DOHH2 (cell line): Measurements from ENCODE around the gene KPNB1.

Experiments used
- H3F3A ChIP-seq: fragments of 200-600 bp; sonication (generic), shearing (Covaris generic); 2 replicates; pipeline ENCODE4 v1.6.0; 2016; ENCODE audit warnings: antibody characterized with exemption, mild to moderate bottlenecking; ENCODE audit not compliant: control insufficient read depth, insufficient read depth
- H3K27ac ChIP-seq: fragments of 200-600 bp; sonication (generic); 2 replicates; pipeline ENCODE4 v1.5.1; 2014; ENCODE audit warnings: low read depth, mild to moderate bottlenecking, low read length, moderate library complexity
- H3K27me3 ChIP-seq: fragments of 200-600 bp; sonication (generic); 2 replicates; pipeline ENCODE4 v1.6.1; 2014; ENCODE audit warnings: mild to moderate bottlenecking, low read length, mixed read lengths; ENCODE audit not compliant: control insufficient read depth
- H3K36me3 ChIP-seq: fragments of 200-600 bp; sonication (generic); 2 replicates; pipeline ENCODE4 v1.6.1; 2014; ENCODE audit warnings: mild to moderate bottlenecking, low read length, moderate library complexity, mixed read lengths; ENCODE audit not compliant: control insufficient read depth
- H3K4me1 ChIP-seq: fragments of 200-600 bp; sonication (generic); 2 replicates; pipeline ENCODE4 v1.6.1; 2014; ENCODE audit warnings: mild to moderate bottlenecking, low read length, mixed read lengths; ENCODE audit not compliant: control insufficient read depth
- H3K4me2 ChIP-seq: fragments of 200-600 bp; sonication (generic); 2 replicates; pipeline ENCODE4 v1.6.0; 2014; ENCODE audit warnings: mild to moderate bottlenecking, low read length, moderate library complexity
- H3K4me3 ChIP-seq: fragments of 200-600 bp; sonication (generic); 2 replicates; pipeline ENCODE4 v1.5.1; 2014; ENCODE audit warnings: mild to moderate bottlenecking, low read length, mixed read lengths
- H3K79me2 ChIP-seq: fragments of 200-600 bp; sonication (generic); 2 replicates; pipeline ENCODE4 v1.6.1; 2014; ENCODE audit warnings: mild to moderate bottlenecking, low read length, mixed read lengths; ENCODE audit not compliant: control insufficient read depth
- H3K9me2 ChIP-seq: fragments of 200-600 bp; sonication (generic); replicated peaks from 2 replicates; pipeline ENCODE4 v1.6.1; 2014; ENCODE audit warnings: mild to moderate bottlenecking, low read length, mixed read lengths; ENCODE audit not compliant: control insufficient read depth
- H3K9me3 ChIP-seq: fragments of 200-600 bp; sonication (generic); 2 replicates; pipeline ENCODE4 v1.6.1; 2014; ENCODE audit warnings: antibody characterized with exemption, low read length, mixed read lengths; ENCODE audit not compliant: control insufficient read depth, insufficient read depth
- H4K20me1 ChIP-seq: fragments of 200-600 bp; sonication (generic); 2 replicates; pipeline ENCODE4 v1.6.0; 2014; ENCODE audit warnings: low read depth, mild to moderate bottlenecking, antibody characterized with exemption, low read length, moderate library complexity; ENCODE audit not compliant: control insufficient read depth, insufficient read depth
- CTCF ChIP-seq: fragments of 200-600 bp; sonication (generic); IDR thresholded peaks from one replicate; pipeline ENCODE4 v1.5.1; 2014; ENCODE audit warnings: antibody characterized with exemption, mild to moderate bottlenecking, low read depth, low read length; ENCODE audit not compliant: poor library complexity, severe bottlenecking
- EZH2phosphoT487 ChIP-seq: fragments of 200-600 bp; sonication (generic); IDR thresholded peaks from 2 replicates; pipeline ENCODE4 v1.6.1; 2017; ENCODE audit warnings: borderline replicate concordance, mild to moderate bottlenecking, antibody characterized with exemption, low read length, moderate library complexity, mixed read lengths

KPNB1 gene

GRCh38 chr17:47708864-47709541, 59.3 kb downstream of the KPNB1 start:
- H3K4me3 ChIP-seq: no peak overlapping the region
- peaks cover 28% of the 10 kb centered on the region for H3K4me1 ChIP-seq
- H3K27ac ChIP-seq: no peak overlapping the region
- H4K20me1 ChIP-seq: no peaks in the 10 kb centered on the region; the same call in 1 of the 2 replicates
- H3K36me3 ChIP-seq: no peaks in the 10 kb centered on the region
- H3K9me2 ChIP-seq: no peaks in the 10 kb centered on the region
- peaks cover 7% of the 10 kb centered on the region; the same call in 1 of the 2 replicates for H3K27me3 ChIP-seq
- H3F3A ChIP-seq: no peaks in the 10 kb centered on the region; the same call in 1 of the 2 replicates
- no peaks in the 10 kb centered on the region for H3K79me2 ChIP-seq
- TF ChIP-seq EZH2phosphoT487 (no peak), CTCF (no peak)
- H3K9me3 ChIP-seq: no peaks in the 10 kb centered on the region
- H3K4me2 ChIP-seq: no peak overlapping the region

GRCh38 chr17:47709594-47709993, 59.9 kb downstream of the KPNB1 start:
- no peaks in the 10 kb centered on the region for H3K36me3 ChIP-seq
- H3K4me1 ChIP-seq: peaks cover 28% of the 10 kb centered on the region
- no peak overlapping the region for H3K4me2 ChIP-seq
- H3K9me2 ChIP-seq: no peaks in the 10 kb centered on the region
- no peaks in the 10 kb centered on the region; the same call in 1 of the 2 replicates for H4K20me1 ChIP-seq
- TF ChIP-seq EZH2phosphoT487: no peak
- no peak for TF ChIP-seq CTCF
- H3K79me2 ChIP-seq: no peaks in the 10 kb centered on the region
- no peak overlapping the region for H3K27ac ChIP-seq
- peaks cover 8% of the 10 kb centered on the region; the same call in 1 of the 2 replicates for H3K27me3 ChIP-seq
- H3K4me3 ChIP-seq: no peak overlapping the region
- H3F3A ChIP-seq: no peaks in the 10 kb centered on the region; the same call in 1 of the 2 replicates
- no peaks in the 10 kb centered on the region for H3K9me3 ChIP-seq

GRCh38 chr17:47711366-47712099, 61.8 kb downstream of the KPNB1 start:
- Histone ChIP-seq H3K79me2 (no peaks in the 10 kb centered on the region), H3K9me3 (no peaks in the 10 kb centered on the region), H3K27ac (no peak overlapping the region), H4K20me1 (no peaks in the 10 kb centered on the region), H3K9me2 (no peaks in the 10 kb centered on the region), H3K27me3 (peaks cover 14% of the 10 kb centered on the region), H3K4me3 (no peak overlapping the region), H3K4me2 (no peak overlapping the region), H3K4me1 (peaks cover 21% of the 10 kb centered on the region), H3F3A (no peaks in the 10 kb centered on the region), H3K36me3 (no peaks in the 10 kb centered on the region)
- TF ChIP-seq EZH2phosphoT487 (no peak), CTCF (no peak)
